ENCODE results near the gene ABCB11.

- TF ChIP-seq CTCF (IDR thresholded peaks at IDR 0.05) (no peak), POLR2A (IDR thresholded peaks at IDR 0.05) (no peak)
Observed at GRCh38 chr2:168935810-168936581, 95.1 kb downstream of the ABCB11 start.

Measured in vagina (tissue), 2 donors.